HepG2 (cell line): ENCODE measurements around the gene FLYWCH1. TPM values are rescaled to one million over a fixed set of nuclear protein-coding genes. Genes with fewer than 3 reads are reported as not detected.

Source experiments
- AHR ChIP-seq: IDR thresholded peaks from 2 replicates; pipeline ENCODE4 v1.6.1; 2018; ENCODE audit warnings: missing genetic modification reagents, missing compliant biosample characterization
- ARHGAP35 ChIP-seq: sonication (generic); formaldehyde crosslinking; IDR thresholded peaks from 2 replicates; pipeline ENCODE4 v1.9.0; 2022; ENCODE audit warnings: mild to moderate bottlenecking, inconsistent platforms, moderate library complexity, missing genetic modification reagents, borderline replicate concordance
- ASH2L ChIP-seq: fragments of 300-600, 200-600 bp; sonication (generic); IDR thresholded peaks from 2 replicates; pipeline ENCODE4 v1.7.0; 2017; ENCODE audit warnings: low read depth, mild to moderate bottlenecking, moderate library complexity, mixed read lengths, low read length; ENCODE audit not compliant: insufficient read length
- CBX2 ChIP-seq, 2 experiments: fragments of 200-600 bp in 1 of 2; sonication (generic); formaldehyde crosslinking in 1 of 2; IDR thresholded peaks; 2 replicates each; pipeline versions ENCODE4 v1.7.0 to v1.8.1; 2018 to 2022; ENCODE audit warnings: low read depth in 2 of 2, low read length in 1 of 2, mild to moderate bottlenecking in 1 of 2, missing genetic modification reagents in 1 of 2
- FOXP4 ChIP-seq: sonication (generic); formaldehyde crosslinking; IDR thresholded peaks from 2 replicates; pipeline ENCODE4 v1.4.0; 2020; ENCODE audit warnings: missing genetic modification reagents
- GATAD1 ChIP-seq: IDR thresholded peaks from 2 replicates; pipeline ENCODE4 v1.6.1; 2016; ENCODE audit warnings: missing genetic modification reagents, missing compliant biosample characterization
- HOXA3 ChIP-seq: sonication (generic); formaldehyde crosslinking; IDR thresholded peaks from 2 replicates; pipeline ENCODE4 v1.5.0; 2020; ENCODE audit warnings: missing genetic modification reagents
- MAFK ChIP-seq, 2 experiments: IDR thresholded peaks in 1 of 2; conservative IDR thresholded peaks in 1 of 2; 2 replicates each; pipeline ENCODE4 v1.6.1; 2011; ENCODE audit warnings: improper control_type of control experiment in 2 of 2, low read length in 2 of 2
- MAZ ChIP-seq, 2 experiments: sonication (generic) in 1 of 2; formaldehyde crosslinking in 1 of 2; IDR thresholded peaks; 2 replicates each; pipeline versions ENCODE4 v1.5.0 to v1.6.1; 2012 to 2020; ENCODE audit warnings: low read depth in 2 of 2, mild to moderate bottlenecking in 2 of 2, borderline replicate concordance in 1 of 2, improper control_type of control experiment in 1 of 2, low read length in 1 of 2, missing genetic modification reagents in 1 of 2, moderate library complexity in 1 of 2
- NPAS2 ChIP-seq: sonication (generic); formaldehyde crosslinking; IDR thresholded peaks from 2 replicates; pipeline ENCODE4 v1.8.0; 2022; ENCODE audit warnings: mild to moderate bottlenecking, missing genetic modification reagents, borderline replicate concordance
- TAF1 ChIP-seq: sonication (generic); formaldehyde crosslinking; IDR thresholded peaks from 2 replicates; pipeline ENCODE4 v1.4.0; 2020; ENCODE audit warnings: missing genetic modification reagents
- TP53 ChIP-seq: sonication (generic); formaldehyde crosslinking; conservative IDR thresholded peaks from 2 replicates; pipeline ENCODE4 v1.4.0; 2020; ENCODE audit warnings: missing genetic modification reagents
- ZBTB21 ChIP-seq: sonication (generic); formaldehyde crosslinking; IDR thresholded peaks from 2 replicates; pipeline ENCODE4 v1.4.0; 2020; ENCODE audit warnings: missing genetic modification reagents
- ZFY ChIP-seq: sonication (generic); formaldehyde crosslinking; IDR thresholded peaks from 2 replicates; pipeline ENCODE4 v1.4.0; 2020; ENCODE audit warnings: missing genetic modification reagents
- ZNF10 ChIP-seq: sonication (generic); formaldehyde crosslinking; IDR thresholded peaks from 2 replicates; pipeline ENCODE4 v1.4.0; 2020; ENCODE audit warnings: mild to moderate bottlenecking, low read depth, missing genetic modification reagents, borderline replicate concordance
- ZNF160 ChIP-seq: sonication (generic); formaldehyde crosslinking; IDR thresholded peaks from 2 replicates; pipeline ENCODE4 v1.8.0; 2022; ENCODE audit warnings: mild to moderate bottlenecking, inconsistent platforms, missing genetic modification reagents
- ZNF180 ChIP-seq: sonication (generic); formaldehyde crosslinking; IDR thresholded peaks from 2 replicates; pipeline ENCODE4 v1.4.0; 2020; ENCODE audit warnings: low read depth, missing genetic modification reagents, borderline replicate concordance
- ZNF30 ChIP-seq: sonication (generic); formaldehyde crosslinking; IDR thresholded peaks from 2 replicates; pipeline ENCODE4 v1.5.0; 2020; ENCODE audit warnings: mild to moderate bottlenecking, missing genetic modification reagents
- ZNF33A ChIP-seq: sonication (generic); formaldehyde crosslinking; IDR thresholded peaks from 2 replicates; pipeline ENCODE4 v1.5.1; 2020; ENCODE audit warnings: missing genetic modification reagents, mild to moderate bottlenecking, moderate library complexity, borderline replicate concordance
- ZNF367 ChIP-seq: sonication (generic); formaldehyde crosslinking; IDR thresholded peaks from 2 replicates; pipeline ENCODE4 v1.4.0; 2020; ENCODE audit warnings: missing genetic modification reagents, borderline replicate concordance
- ZNF577 ChIP-seq: sonication (generic); formaldehyde crosslinking; IDR thresholded peaks from 2 replicates; pipeline ENCODE4 v1.4.0; 2020; ENCODE audit warnings: mild to moderate bottlenecking, low read depth, missing genetic modification reagents, borderline replicate concordance
- ZNF83 ChIP-seq: sonication (generic); formaldehyde crosslinking; IDR thresholded peaks from 2 replicates; pipeline ENCODE4 v1.4.0; 2020; ENCODE audit warnings: missing genetic modification reagents, mild to moderate bottlenecking, borderline replicate concordance
- ZSCAN20 ChIP-seq: sonication (generic); formaldehyde crosslinking; IDR thresholded peaks from 2 replicates; pipeline ENCODE4 v1.4.0; 2020; ENCODE audit warnings: missing genetic modification reagents, mild to moderate bottlenecking, borderline replicate concordance
- polyA plus RNA-seq, 8 experiments: library from polyadenylated mRNA; depleted of rRNA in 3 of 8; stranded (reverse) in 7 of 8; unstranded in 1 of 8; fragments of >200 nt; fragmentation: Illumina TruSeq in 4 of 8; extraction: Trizol in 4 of 8; gene quantifications; 2 replicates each; pipeline versions ENCODE4 v1.2.1 to v1.2.3, GENCODE V29; 2011 to 2016; ENCODE audit warnings: low read depth in 4 of 8, missing spikeins in 1 of 8, mixed read lengths in 1 of 8; ENCODE audit not compliant: insufficient read depth in 1 of 8
- total RNA-seq, 5 experiments: library from RNA; depleted of rRNA; stranded (reverse); fragments of >200 nt; fragmentation: Illumina TruSeq; extraction: Trizol; gene quantifications; 2 replicates each; pipeline ENCODE4 v1.2.3, GENCODE V29; 2016; ENCODE audit warnings: low read depth in 1 of 5
- TF ChIP-seq, protein P1 (sequence below): sonication (generic); formaldehyde crosslinking; IDR thresholded peaks from 2 replicates; pipeline ENCODE4 v1.8.0; 2022; ENCODE audit warnings: missing genetic modification reagents, low read depth, mild to moderate bottlenecking, borderline replicate concordance
- TF ChIP-seq, protein P2 (sequence below): IDR thresholded peaks from 2 replicates; pipeline ENCODE4 v1.6.1; 2016; ENCODE audit warnings: control low read depth

The FLYWCH1 gene
- total and polyA plus RNA-seq, 2 of the 13 experiments (the other 11 are each of a cell fraction or from before 2014, with no cell fraction given): 7.3 to 12.4 TPM

DNA sequence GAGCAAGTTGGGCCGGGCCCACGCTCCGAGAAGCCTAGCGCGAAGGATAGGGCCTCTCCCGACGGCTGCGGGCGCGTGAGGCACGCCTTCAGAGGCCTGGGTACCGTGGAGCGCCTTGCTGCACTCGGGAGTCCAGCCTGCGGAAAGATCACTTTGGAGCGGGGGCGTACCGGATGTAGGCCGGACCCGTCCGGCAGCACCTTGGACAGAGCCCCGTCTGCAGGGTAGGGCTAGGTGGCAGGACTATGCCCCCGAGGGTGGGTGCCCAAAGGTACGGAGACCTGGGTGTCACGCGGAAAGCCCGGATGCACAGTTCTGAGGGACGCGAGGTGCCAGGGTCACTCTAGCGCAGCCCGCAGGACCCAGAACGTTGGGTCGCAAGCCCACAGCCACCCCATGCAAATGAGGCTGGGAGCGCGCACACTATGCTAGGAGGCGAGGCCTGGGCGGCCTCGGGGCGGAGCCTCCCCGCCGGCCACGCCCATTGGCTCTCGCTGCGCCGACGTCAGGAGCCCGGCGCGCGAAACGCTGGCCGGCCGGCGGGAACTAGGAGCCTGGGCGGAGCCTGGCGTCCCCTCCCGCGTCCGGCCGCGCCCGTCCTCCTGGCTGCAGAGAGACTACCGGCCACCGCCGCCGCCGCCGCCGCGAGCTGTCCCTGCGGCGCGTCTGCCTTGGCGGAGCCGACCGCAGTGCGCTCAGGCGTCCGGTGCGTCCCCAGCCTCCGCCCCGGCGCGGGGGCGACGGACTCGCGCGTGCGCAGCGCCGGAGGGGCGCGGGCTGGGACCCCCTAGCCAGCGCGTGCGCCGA is 57.2 kb downstream of the FLYWCH1 start, which contains the start of gene PAQR4 (continued):
- TF ChIP-seq ZNF160 (CRISPR knock-in tag): peak; percentile 94
- no peak for TF ChIP-seq CBX2 (IDR thresholded peaks at IDR 0.05; ENCODE audit: low read depth, low read length)
- no peak for TF ChIP-seq CBX2 (CRISPR knock-in tag; IDR thresholded peaks at IDR 0.05; ENCODE audit: low read depth)
- TF ChIP-seq MAZ (IDR thresholded peaks at IDR 0.05; ENCODE audit: borderline replicate concordance, low read depth, low read length): peak; percentile 49; the same call in 1 of the 2 replicates
- TF ChIP-seq MAZ (CRISPR knock-in tag; IDR thresholded peaks at IDR 0.05; ENCODE audit: low read depth): peak; percentile 97
- no peak for TF ChIP-seq NPAS2 (CRISPR knock-in tag)
- TF ChIP-seq, protein P1, sequence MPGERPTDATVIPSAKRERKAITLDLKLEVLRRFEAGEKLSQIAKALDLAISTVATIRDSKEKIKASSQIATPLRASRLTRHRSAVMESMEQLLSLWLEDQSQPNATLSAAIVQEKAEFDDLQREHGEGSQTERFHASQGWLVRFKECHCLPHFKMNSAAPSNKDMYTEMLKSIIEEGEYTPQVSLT (CRISPR knock-in tag): peak; percentile 91; the same call in 1 of the 2 replicates
- TF ChIP-seq ZNF33A (CRISPR knock-in tag): no peak
- TF ChIP-seq ZBTB21 (CRISPR knock-in tag): peak; percentile 49; the same call in 1 of the 2 replicates
- peak; percentile 75 for TF ChIP-seq HOXA3 (CRISPR knock-in tag)
- TF ChIP-seq MAFK (conservative IDR thresholded peaks at IDR 0.05 in 1 of 2, IDR thresholded peaks at IDR 0.05 in 1 of 2; ENCODE audit: low read length in 2 of 2): no peak
- TF ChIP-seq ZNF10: no peak
- TF ChIP-seq ZNF577 (CRISPR knock-in tag): peak; percentile 89; the same call in 1 of the 2 replicates
- peak; percentile 58; the same call in 1 of the 2 replicates for TF ChIP-seq FOXP4 (CRISPR knock-in tag)
- TF ChIP-seq TAF1 (CRISPR knock-in tag): peak; percentile 67
- peak; percentile 95 for TF ChIP-seq ZNF367
- peak; percentile 93 for TF ChIP-seq ZNF30 (CRISPR knock-in tag)
- TF ChIP-seq ZSCAN20: peak; percentile 94
- TF ChIP-seq ASH2L: peak; percentile 78
- TF ChIP-seq, protein P2, sequence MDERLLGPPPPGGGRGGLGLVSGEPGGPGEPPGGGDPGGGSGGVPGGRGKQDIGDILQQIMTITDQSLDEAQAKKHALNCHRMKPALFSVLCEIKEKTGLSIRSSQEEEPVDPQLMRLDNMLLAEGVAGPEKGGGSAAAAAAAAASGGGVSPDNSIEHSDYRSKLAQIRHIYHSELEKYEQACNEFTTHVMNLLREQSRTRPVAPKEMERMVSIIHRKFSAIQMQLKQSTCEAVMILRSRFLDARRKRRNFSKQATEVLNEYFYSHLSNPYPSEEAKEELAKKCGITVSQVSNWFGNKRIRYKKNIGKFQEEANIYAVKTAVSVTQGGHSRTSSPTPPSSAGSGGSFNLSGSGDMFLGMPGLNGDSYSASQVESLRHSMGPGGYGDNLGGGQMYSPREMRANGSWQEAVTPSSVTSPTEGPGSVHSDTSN (CRISPR knock-in tag): no peak
- TF ChIP-seq GATAD1 (CRISPR knock-in tag): peak; percentile 74; the same call in 1 of the 2 replicates
- 0 out of 2 replicates have a peak, but pooled peaks have one; percentile 82 for TF ChIP-seq ARHGAP35 (CRISPR knock-in tag)
- peak; percentile 90 for TF ChIP-seq ZFY
- TF ChIP-seq ZNF83 (CRISPR knock-in tag): peak; percentile 97
- TF ChIP-seq TP53 (CRISPR knock-in tag): peak; percentile 88
- TF ChIP-seq AHR (CRISPR knock-in tag): peak; percentile 93
- no peak; the same call in 1 of the 2 replicates for TF ChIP-seq ZNF180 (CRISPR knock-in tag)
